ENCODE results near the gene SLC6A11.

The SLC6A11 gene

DNA sequence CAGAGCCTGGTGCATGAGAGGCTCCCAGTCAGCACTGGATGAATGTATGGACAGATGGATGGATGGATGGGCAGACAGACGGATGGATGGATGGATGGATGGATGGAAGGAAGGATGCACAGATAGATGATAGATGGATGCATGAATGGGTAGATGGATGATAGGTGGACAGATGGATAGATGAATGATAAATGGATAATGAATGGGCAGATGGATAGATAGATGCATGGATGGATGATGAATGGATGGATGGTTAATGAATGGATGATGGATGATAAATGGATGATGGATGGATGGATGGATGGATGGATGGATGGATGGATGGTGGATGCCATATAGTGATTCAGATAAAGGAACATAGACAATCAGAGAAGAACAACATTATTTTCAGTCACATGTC lies 71.0 kb downstream of the SLC6A11 start:
- Histone ChIP-seq H3K9ac (no peak overlapping the region), H3K79me2 (ENCODE audit: insufficient read depth, low read depth) (no peaks in the 10 kb centered on the region), H2AFZ (ENCODE audit: low read depth) (no peak overlapping the region), H3K4me2 (no peak overlapping the region), H4K20me1 (ENCODE audit: insufficient read depth) (no peaks in the 10 kb centered on the region), H3K27me3 (ENCODE audit: insufficient read depth, low read depth) (no peaks in the 10 kb centered on the region), H3K4me3 (IDR thresholded peaks at IDR 0.05; ENCODE audit: insufficient read depth, low read depth, low read length) (no peak overlapping the region), H3K36me3 (ENCODE audit: insufficient read depth) (no peaks in the 10 kb centered on the region), H3K27ac (no peak overlapping the region), H3K4me1 (ENCODE audit: low read depth, poor library complexity, severe bottlenecking) (no peaks in the 10 kb centered on the region)
- TF ChIP-seq, protein P1, sequence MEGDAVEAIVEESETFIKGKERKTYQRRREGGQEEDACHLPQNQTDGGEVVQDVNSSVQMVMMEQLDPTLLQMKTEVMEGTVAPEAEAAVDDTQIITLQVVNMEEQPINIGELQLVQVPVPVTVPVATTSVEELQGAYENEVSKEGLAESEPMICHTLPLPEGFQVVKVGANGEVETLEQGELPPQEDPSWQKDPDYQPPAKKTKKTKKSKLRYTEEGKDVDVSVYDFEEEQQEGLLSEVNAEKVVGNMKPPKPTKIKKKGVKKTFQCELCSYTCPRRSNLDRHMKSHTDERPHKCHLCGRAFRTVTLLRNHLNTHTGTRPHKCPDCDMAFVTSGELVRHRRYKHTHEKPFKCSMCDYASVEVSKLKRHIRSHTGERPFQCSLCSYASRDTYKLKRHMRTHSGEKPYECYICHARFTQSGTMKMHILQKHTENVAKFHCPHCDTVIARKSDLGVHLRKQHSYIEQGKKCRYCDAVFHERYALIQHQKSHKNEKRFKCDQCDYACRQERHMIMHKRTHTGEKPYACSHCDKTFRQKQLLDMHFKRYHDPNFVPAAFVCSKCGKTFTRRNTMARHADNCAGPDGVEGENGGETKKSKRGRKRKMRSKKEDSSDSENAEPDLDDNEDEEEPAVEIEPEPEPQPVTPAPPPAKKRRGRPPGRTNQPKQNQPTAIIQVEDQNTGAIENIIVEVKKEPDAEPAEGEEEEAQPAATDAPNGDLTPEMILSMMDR (conservative IDR thresholded peaks at IDR 0.05; ENCODE audit: low read depth, low read length), result no peak

DNA sequence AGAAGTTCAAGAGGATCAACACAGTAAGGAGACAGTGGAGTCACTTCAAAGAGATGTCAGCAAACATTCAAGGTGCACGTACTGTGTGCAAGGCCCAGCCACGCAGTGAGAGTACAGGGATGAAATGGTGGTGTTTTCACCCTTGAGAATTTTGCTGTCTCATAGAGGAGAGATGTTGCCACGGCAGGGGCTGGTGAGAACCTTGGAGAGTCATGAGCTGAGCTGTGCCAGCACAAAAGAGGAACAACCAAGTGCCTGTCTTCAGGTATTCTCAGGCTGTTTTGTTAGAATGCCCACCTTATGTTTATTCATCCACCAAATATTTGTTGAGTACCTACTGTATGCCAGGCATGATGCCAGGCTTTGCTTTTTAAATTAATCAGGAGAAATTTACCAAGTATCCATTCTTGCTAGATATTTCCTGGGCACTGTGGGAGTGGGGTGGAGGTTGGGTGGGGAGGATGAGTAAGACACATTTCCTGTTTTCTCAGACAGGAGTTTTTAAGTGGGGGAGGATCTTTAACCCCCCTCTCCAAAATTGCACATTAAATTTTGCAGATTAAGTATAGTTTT lies 72.6 kb downstream of the SLC6A11 start:
- Histone ChIP-seq H3K9ac (no peak overlapping the region), H3K79me2 (ENCODE audit: insufficient read depth, low read depth) (no peaks in the 10 kb centered on the region), H3K4me1 (ENCODE audit: low read depth, poor library complexity, severe bottlenecking) (no peaks in the 10 kb centered on the region), H3K27ac (no peak overlapping the region), H4K20me1 (ENCODE audit: insufficient read depth) (no peaks in the 10 kb centered on the region), H3K4me3 (IDR thresholded peaks at IDR 0.05; ENCODE audit: insufficient read depth, low read depth, low read length) (no peak overlapping the region), H3K36me3 (ENCODE audit: insufficient read depth) (no peaks in the 10 kb centered on the region), H3K4me2 (no peak overlapping the region), H3K27me3 (ENCODE audit: insufficient read depth, low read depth) (no peaks in the 10 kb centered on the region), H2AFZ (ENCODE audit: low read depth) (no peak overlapping the region)
- TF ChIP-seq, protein P1 (conservative IDR thresholded peaks at IDR 0.05; ENCODE audit: low read depth, low read length), result no peak

DNA sequence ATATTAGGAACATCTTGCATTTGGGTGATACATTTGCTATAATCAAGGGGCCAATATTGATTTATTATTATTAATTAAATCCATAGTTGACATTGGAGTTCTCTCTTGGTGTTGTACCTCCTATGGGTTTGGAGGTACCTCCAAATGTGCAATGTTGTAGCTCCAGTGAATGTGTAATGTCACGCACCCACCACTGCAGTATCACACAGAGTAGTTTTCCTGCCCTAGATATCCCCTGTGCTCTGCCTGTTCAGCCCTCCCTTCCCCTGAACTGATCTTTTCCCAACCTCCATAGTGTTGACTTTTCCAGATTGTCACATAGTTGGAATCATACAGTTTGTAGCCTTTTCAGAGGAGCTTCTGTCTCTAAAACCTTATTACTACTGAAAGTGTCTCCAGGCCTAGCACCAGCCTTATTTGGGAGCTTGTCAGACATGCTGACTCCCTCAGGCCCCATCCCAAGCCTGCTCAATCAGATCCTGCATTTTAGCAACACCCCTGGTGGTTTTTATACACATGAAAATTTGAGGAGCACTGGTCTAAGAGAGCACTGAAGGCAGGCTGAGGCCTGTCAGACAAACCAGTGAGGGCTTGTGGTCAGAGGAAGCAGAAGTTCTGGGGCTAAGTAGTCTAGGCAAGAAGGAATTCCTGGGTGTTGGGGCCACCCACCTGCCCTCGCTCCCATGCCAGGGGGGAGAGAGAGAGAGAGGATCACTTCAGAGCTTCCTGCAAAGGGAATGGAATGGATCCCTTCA lies 73.4 kb downstream of the SLC6A11 start:
- H3K4me3 ChIP-seq (IDR thresholded peaks at IDR 0.05; ENCODE audit: insufficient read depth, low read depth, low read length), result no peak overlapping the region
- no peaks in the 10 kb centered on the region for H3K27me3 ChIP-seq (ENCODE audit: insufficient read depth, low read depth)
- H3K79me2 ChIP-seq (ENCODE audit: insufficient read depth, low read depth), result no peaks in the 10 kb centered on the region
- H3K36me3 ChIP-seq (ENCODE audit: insufficient read depth), result no peaks in the 10 kb centered on the region
- H3K4me1 ChIP-seq (ENCODE audit: low read depth, poor library complexity, severe bottlenecking), result no peaks in the 10 kb centered on the region
- H3K27ac ChIP-seq, result no peak overlapping the region
- no peak overlapping the region for H3K9ac ChIP-seq
- H4K20me1 ChIP-seq (ENCODE audit: insufficient read depth), result no peaks in the 10 kb centered on the region
- H3K4me2 ChIP-seq, result no peak overlapping the region
- TF ChIP-seq, protein P1 (conservative IDR thresholded peaks at IDR 0.05; ENCODE audit: low read depth, low read length), result no peak
- H2AFZ ChIP-seq (ENCODE audit: low read depth), result no peak overlapping the region

DNA sequence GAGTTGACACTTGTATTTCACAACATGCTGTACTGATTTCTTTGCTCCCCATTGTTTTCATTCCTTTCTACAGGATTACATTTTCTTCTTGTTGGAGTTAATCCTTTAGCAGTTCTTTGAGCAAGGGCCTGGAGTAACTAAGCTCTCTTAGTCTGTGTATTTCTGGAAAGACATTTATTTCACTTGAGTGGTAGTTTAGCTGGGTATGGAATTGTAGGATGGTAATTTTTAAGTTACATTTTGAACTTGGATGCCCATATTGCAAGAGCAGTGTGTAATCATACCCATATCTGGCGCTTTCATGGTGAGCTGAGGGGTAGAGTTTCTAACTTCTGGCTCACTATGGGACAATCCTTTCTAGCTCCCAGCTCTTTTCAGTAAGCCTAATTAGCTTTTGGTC lies 74.6 kb downstream of the SLC6A11 start:
- H3K4me2 ChIP-seq, result no peak overlapping the region
- no peaks in the 10 kb centered on the region for H3K36me3 ChIP-seq (ENCODE audit: insufficient read depth)
- no peak overlapping the region for H3K9ac ChIP-seq
- H4K20me1 ChIP-seq (ENCODE audit: insufficient read depth), result no peaks in the 10 kb centered on the region
- TF ChIP-seq, protein P1 (conservative IDR thresholded peaks at IDR 0.05; ENCODE audit: low read depth, low read length), result no peak
- H3K4me3 ChIP-seq (IDR thresholded peaks at IDR 0.05; ENCODE audit: insufficient read depth, low read depth, low read length), result no peak overlapping the region
- H3K27me3 ChIP-seq (ENCODE audit: insufficient read depth, low read depth), result no peaks in the 10 kb centered on the region
- H3K79me2 ChIP-seq (ENCODE audit: insufficient read depth, low read depth), result no peaks in the 10 kb centered on the region
- H3K4me1 ChIP-seq (ENCODE audit: low read depth, poor library complexity, severe bottlenecking), result no peaks in the 10 kb centered on the region
- no peak overlapping the region for H3K27ac ChIP-seq
- no peak overlapping the region for H2AFZ ChIP-seq (ENCODE audit: low read depth)

Measured in KMS-11 (cell line).